ENCODE measurements around the gene LRRC36. TPM values are rescaled to one million over a fixed set of nuclear protein-coding genes. Genes with fewer than 3 reads are reported as not detected.

Gene LRRC36
- total and polyA plus RNA-seq, 2 of the 8 experiments (the other 6 are each of a cell fraction or from before 2014, with no cell fraction given), result 0.15 TPM; not detected in 1

DNA sequence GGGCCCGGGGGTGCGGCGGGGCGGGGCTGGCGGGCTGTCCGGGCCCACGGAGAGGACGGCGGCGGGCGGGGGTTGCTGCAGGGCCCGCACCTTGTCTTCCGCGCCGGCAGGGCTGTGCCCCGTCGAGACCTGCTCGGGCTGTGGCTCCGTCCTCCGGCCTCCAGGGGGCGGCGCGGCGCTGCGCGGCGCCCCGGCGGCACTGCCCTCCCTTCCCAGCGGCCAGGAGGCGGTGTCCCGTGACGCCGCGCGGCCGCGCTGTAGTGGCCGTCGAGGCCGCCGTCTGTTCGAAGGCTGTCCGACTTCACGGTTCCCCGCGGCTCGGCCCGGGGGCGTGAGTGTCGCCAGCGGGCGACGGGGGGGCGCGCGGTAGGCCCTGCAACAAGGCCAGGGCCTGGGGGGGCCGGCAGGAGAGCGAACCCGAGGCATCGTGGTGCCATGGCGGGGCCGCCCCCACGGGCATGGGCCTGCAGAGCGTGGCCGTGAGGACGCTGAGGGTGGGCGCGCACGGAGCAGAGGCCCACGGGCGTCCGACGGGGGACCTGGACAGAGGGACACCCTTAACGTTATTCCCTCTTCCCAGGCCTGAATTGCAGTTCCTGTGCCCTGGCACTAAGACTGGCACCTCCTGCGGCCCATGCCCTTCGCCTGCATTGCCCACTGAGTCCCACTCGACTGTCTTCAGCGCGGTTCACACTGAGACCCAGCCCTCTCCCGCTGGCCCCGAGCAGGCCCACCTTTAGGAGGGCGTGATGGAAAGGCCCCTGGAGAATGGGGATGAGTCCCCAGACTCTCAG is 47.1 kb upstream of the LRRC36 start, which contains the start of gene PLEKHG4:
PLEKHG4 (plus strand) TSS at position 237 of the 794 bp plus-strand sequence; CDS start at position 750, 513 bp downstream.
- DNase-seq (ENCODE audit: low read depth in 1 of 2, low spot score in 2 of 2) (peak; percentile 27 to 83), FAIRE-seq (no peak)
- POLR2A ChIA-PET (ENCODE audit: partially characterized antibody), result interaction anchor here (1.4 to 2.8 kb wide), 3 partner anchors 15 to 49 kb away, joined by 4 to 12 read pairs (median 4); partner anchors contain the start of genes FHOD1 and SLC9A5
- Histone ChIP-seq H3K23me2 (ENCODE audit: low read depth, low read length) (peaks cover 4% of the 10 kb centered on the region; the same call in 1 of the 2 replicates), H2BK5ac (ENCODE audit: low read depth, low read length) (no peak within 1 kb of the TSS), H4K91ac (replicated peaks; ENCODE audit: insufficient read length, low read length) (no peak within 1 kb of the TSS), H2AFZ (ENCODE audit: low read length) (peak within 1 kb of the TSS; percentile 28; the same call in 1 of the 2 replicates), H2BK120ac (replicated peaks; ENCODE audit: low read depth, low read length) (no peak within 1 kb of the TSS), H3K79me2 (ENCODE audit: control insufficient read depth in 1 of 2, insufficient read depth in 2 of 2, low read length in 2 of 2) (no peaks in the 10 kb centered on the region), H3K36me3 (ENCODE audit: control insufficient read depth in 2 of 4, insufficient read depth in 4 of 4, low read length in 3 of 4) (no peaks in the 10 kb centered on the region), H3K23ac (ENCODE audit: insufficient read length) (no peak within 1 kb of the TSS), H3K79me1 (ENCODE audit: low read depth, low read length) (no peaks in the 10 kb centered on the region), H2BK15ac (ENCODE audit: low read length) (no peak within 1 kb of the TSS), H3K27ac (ENCODE audit: low read depth, low read length) (no peak within 1 kb of the TSS), H2AK5ac (ENCODE audit: low read depth, low read length) (no peak within 1 kb of the TSS; the same call in 1 of the 2 replicates), H3K27me3 (replicated peaks in 1 of 4; ENCODE audit: control insufficient read depth in 3 of 4, extremely low read depth in 1 of 4, insufficient read depth in 3 of 4, low read length in 3 of 4) (peaks cover 0 to 15% (median 12%) of the 10 kb centered on the region in 4 experiments; a peak in 5 of 7 replicates), H2BK12ac (ENCODE audit: low read depth, low read length) (peak within 1 kb of the TSS; percentile 84; the same call in 1 of the 2 replicates), H4K8ac (ENCODE audit: extremely low read depth, insufficient read depth, low read length) (peak within 1 kb of the TSS; percentile 53), H3K4me3 (ENCODE audit: extremely low read depth in 1 of 4, insufficient read depth in 2 of 4, low read depth in 3 of 4, low read length in 4 of 4) (peak within 1 kb of the TSS; percentile 37 to 70 (median 44)), H4K20me1 (replicated peaks in 1 of 2; ENCODE audit: control insufficient read depth in 1 of 2, insufficient read depth in 2 of 2, low read length in 2 of 2) (peaks cover 0 to 2% of the 10 kb centered on the region in 2 experiments), H3K9ac (replicated peaks in 1 of 4; ENCODE audit: extremely low read depth in 1 of 4, low read depth in 3 of 4, low read length in 3 of 4) (no peak within 1 kb of the TSS), H3K56ac (replicated peaks; ENCODE audit: insufficient read length, low read depth, low read length) (peak within 1 kb of the TSS; percentile 43), H2BK20ac (ENCODE audit: low read length) (no peak within 1 kb of the TSS), H4K5ac (ENCODE audit: insufficient read length, low read depth, low read length) (no peak within 1 kb of the TSS), H3K4ac (replicated peaks; ENCODE audit: insufficient read length, low read depth, low read length) (peak within 1 kb of the TSS; percentile 14), H3K4me2 (ENCODE audit: insufficient read depth in 1 of 2, low read depth in 2 of 2, low read length in 2 of 2) (peak within 1 kb of the TSS; percentile 40 to 91), H3K4me1 (replicated peaks in 1 of 4; ENCODE audit: control insufficient read depth in 3 of 4, insufficient read depth in 4 of 4, low read length in 3 of 4) (0 out of 7 replicates have a peak, but pooled peaks cover 0 to under 1% (median 0%) of the 10 kb centered on the region in 4 experiments), H3K18ac (ENCODE audit: extremely low read depth, low read length) (peak within 1 kb of the TSS; percentile 83; the same call in 1 of the 2 replicates), H3K14ac (ENCODE audit: insufficient read length) (no peak within 1 kb of the TSS), H3K9me3 (ENCODE audit: insufficient read depth in 2 of 2, low read depth in 1 of 2, low read length in 1 of 2) (no peaks in the 10 kb centered on the region)
- CTCF ChIA-PET (ENCODE audit: partially characterized antibody), result interaction anchor here (0.8 to 10.5 kb wide), 21 partner anchors 8 to 296 kb away, joined by 3 to 217 read pairs (median 4); partner anchors contain the start of genes ATP6V0D1, SLC9A5 and TPPP3
- 49% methylated on average over 39 of the region's 83 CpGs; no CpG with 5 or more reads in 1 of the 2 experiments for WGBS, 2 experiments (ENCODE audit: extremely low coverage in 1 of 2, insufficient coverage in 1 of 2, insufficient read length in 1 of 2, insufficient replicate concordance in 2 of 2, low coverage in 1 of 2, low lambda C conversion rate in 2 of 2, missing lambda C conversion rate in 1 of 2)
- no peak for TF ChIP-seq BRCA1 (IDR thresholded peaks at IDR 0.05; ENCODE audit: low read depth, low read length)
- TF ChIP-seq BACH1 (IDR thresholded peaks at IDR 0.05; ENCODE audit: low read length), result peak; percentile 24; the same call in 1 of the 2 replicates
- TF ChIP-seq TCF12 (IDR thresholded peaks at IDR 0.05; ENCODE audit: low read depth, low read length), result 0 out of 2 replicates have a peak, but pooled peaks have one; percentile 34
- peak; percentile 62; the same call in 1 of the 2 replicates for TF ChIP-seq CREB1 (IDR thresholded peaks at IDR 0.05)
- TF ChIP-seq, protein P1, sequence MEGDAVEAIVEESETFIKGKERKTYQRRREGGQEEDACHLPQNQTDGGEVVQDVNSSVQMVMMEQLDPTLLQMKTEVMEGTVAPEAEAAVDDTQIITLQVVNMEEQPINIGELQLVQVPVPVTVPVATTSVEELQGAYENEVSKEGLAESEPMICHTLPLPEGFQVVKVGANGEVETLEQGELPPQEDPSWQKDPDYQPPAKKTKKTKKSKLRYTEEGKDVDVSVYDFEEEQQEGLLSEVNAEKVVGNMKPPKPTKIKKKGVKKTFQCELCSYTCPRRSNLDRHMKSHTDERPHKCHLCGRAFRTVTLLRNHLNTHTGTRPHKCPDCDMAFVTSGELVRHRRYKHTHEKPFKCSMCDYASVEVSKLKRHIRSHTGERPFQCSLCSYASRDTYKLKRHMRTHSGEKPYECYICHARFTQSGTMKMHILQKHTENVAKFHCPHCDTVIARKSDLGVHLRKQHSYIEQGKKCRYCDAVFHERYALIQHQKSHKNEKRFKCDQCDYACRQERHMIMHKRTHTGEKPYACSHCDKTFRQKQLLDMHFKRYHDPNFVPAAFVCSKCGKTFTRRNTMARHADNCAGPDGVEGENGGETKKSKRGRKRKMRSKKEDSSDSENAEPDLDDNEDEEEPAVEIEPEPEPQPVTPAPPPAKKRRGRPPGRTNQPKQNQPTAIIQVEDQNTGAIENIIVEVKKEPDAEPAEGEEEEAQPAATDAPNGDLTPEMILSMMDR (IDR thresholded peaks at IDR 0.05; ENCODE audit: control extremely low read depth in 1 of 3, insufficient read depth in 1 of 3, low read depth in 1 of 3, low read length in 3 of 3), result peak; percentile 78 to 98 (median 83)
- TF ChIP-seq, protein P2, sequence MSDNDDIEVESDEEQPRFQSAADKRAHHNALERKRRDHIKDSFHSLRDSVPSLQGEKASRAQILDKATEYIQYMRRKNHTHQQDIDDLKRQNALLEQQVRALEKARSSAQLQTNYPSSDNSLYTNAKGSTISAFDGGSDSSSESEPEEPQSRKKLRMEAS (IDR thresholded peaks at IDR 0.05), result peak; percentile 96
- 0 out of 2 replicates have a peak, but pooled peaks have one; percentile 37 for TF ChIP-seq KDM1A (IDR thresholded peaks at IDR 0.05; ENCODE audit: borderline replicate concordance, low read length)
- peak; percentile 55; the same call in 1 of the 2 replicates for TF ChIP-seq TAF1 (IDR thresholded peaks at IDR 0.05; ENCODE audit: low read depth, low read length)
